ENCODE results near the gene BANP. TPM values are rescaled to one million over a fixed set of nuclear protein-coding genes. Genes with fewer than 3 reads are reported as not detected.
"Not testable (repeated sequence)": the region's sequence is repeated elsewhere in the genome, so short reads cannot be mapped to it uniquely, and the experiment has no call there.

The BANP gene
- total RNA-seq, 1 donor from 2014 or later, result 28.2 TPM

DNA sequence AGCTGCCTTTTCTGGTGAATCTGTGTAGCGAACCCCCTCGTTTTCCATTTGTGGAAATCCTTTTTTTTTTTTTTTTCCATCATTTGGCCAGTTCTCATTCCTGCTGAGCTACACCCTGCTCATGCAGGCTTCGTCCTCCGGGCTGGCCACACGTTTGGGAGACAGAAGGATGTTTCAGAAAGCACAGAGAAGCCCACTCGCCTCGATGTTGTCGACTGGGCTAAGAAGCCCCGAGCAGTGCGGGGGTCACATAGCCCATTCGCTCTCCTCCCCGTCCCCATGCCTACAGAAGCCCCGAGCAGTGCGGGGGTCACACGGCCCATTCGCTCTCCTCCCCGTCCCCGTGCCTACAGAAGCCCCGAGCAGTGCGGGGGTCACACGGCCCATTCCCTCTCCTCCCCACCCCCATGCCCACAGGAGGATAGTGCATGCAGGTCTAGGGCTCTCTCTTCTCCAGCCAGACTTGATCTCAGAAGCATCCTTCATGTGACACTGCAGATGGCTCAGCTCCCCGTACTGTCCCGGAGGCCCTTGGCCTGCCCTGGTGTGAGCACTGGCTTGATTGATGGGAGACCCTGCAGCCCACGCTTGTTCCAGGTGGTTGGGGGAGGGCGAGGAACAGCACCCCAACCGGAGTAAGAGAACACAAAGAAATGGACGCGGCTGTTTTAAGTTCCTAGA is 89.1 kb downstream of the BANP start:
- H3K27ac ChIP-seq (ENCODE audit: low read depth, low read length); H3K27me3 ChIP-seq (ENCODE audit: control insufficient read depth in 3 of 3, insufficient read depth in 3 of 3, low read length in 3 of 3); H3K9ac ChIP-seq (ENCODE audit: low read depth in 1 of 3, low read length in 3 of 3); H3K4me3 ChIP-seq (ENCODE audit: low read length in 3 of 3); H3K9me3 ChIP-seq (ENCODE audit: control insufficient read depth in 3 of 3, low read length in 3 of 3); H3K4me1 ChIP-seq (ENCODE audit: control insufficient read depth in 3 of 3, insufficient read depth in 3 of 3, low read length in 3 of 3): not testable (repeated sequence)
- peaks cover 12 to 16% (median 15%) of the 10 kb centered on the region in 3 donors for H3K36me3 ChIP-seq (ENCODE audit: control insufficient read depth in 3 of 3, insufficient read depth in 3 of 3, low read length in 3 of 3)

DNA sequence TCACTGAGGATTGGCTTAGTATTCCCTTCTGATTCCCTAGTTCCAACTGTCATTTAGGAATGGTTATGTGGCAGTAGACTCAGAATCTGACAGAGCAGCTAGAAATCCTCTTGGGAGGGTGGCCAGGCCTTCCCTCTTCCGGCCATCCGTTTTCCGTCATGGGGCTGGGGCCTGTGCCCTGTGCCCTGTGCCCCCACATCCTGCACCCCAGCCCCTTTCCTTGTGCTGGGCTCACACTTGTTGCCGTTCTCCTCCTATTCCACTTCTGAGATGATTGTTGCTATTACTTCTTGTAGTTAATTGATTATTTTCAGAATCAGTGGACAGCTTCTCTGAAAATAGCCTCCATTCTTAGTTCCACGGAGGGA is 89.6 kb downstream of the BANP start:
- H3K36me3 ChIP-seq (ENCODE audit: control insufficient read depth in 3 of 3, insufficient read depth in 3 of 3, low read length in 3 of 3), result peaks cover 10 to 13% (median 10%) of the 10 kb centered on the region in 3 donors
- H3K9me3 ChIP-seq (ENCODE audit: control insufficient read depth in 3 of 3, low read length in 3 of 3); H3K4me3 ChIP-seq (ENCODE audit: low read length in 3 of 3); H3K9ac ChIP-seq (ENCODE audit: low read depth in 1 of 3, low read length in 3 of 3); H3K27ac ChIP-seq (ENCODE audit: low read depth, low read length); H3K4me1 ChIP-seq (ENCODE audit: control insufficient read depth in 3 of 3, insufficient read depth in 3 of 3, low read length in 3 of 3); H3K27me3 ChIP-seq (ENCODE audit: control insufficient read depth in 3 of 3, insufficient read depth in 3 of 3, low read length in 3 of 3): not testable (repeated sequence)

DNA sequence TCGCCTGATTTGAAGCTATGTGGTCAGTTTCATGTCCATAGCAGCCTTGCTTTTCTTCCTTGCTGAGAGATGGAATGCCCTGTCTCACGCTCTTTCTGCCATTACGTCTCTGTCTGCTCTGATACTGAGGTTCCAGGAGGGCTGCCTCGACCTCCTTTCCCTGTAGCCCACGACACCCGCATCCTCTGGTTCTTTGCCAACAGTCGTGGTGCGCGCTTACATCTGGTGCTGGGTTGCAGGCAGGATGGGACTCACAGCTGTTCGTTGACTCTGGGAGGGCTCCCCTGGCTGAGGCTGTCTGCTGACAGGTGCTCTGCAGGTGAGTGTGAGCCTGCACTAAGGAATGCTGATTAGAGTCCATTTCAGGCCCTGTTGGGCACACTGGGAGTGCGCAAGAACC is 90.3 kb downstream of the BANP start:
- H3K9me3 ChIP-seq (ENCODE audit: control insufficient read depth in 3 of 3, low read length in 3 of 3); H3K4me1 ChIP-seq (ENCODE audit: control insufficient read depth in 3 of 3, insufficient read depth in 3 of 3, low read length in 3 of 3); H3K27ac ChIP-seq (ENCODE audit: low read depth, low read length); H3K36me3 ChIP-seq (ENCODE audit: control insufficient read depth in 3 of 3, insufficient read depth in 3 of 3, low read length in 3 of 3); H3K4me3 ChIP-seq (ENCODE audit: low read length in 3 of 3); H3K27me3 ChIP-seq (ENCODE audit: control insufficient read depth in 3 of 3, insufficient read depth in 3 of 3, low read length in 3 of 3); H3K9ac ChIP-seq (ENCODE audit: low read depth in 1 of 3, low read length in 3 of 3): not testable (repeated sequence)

DNA sequence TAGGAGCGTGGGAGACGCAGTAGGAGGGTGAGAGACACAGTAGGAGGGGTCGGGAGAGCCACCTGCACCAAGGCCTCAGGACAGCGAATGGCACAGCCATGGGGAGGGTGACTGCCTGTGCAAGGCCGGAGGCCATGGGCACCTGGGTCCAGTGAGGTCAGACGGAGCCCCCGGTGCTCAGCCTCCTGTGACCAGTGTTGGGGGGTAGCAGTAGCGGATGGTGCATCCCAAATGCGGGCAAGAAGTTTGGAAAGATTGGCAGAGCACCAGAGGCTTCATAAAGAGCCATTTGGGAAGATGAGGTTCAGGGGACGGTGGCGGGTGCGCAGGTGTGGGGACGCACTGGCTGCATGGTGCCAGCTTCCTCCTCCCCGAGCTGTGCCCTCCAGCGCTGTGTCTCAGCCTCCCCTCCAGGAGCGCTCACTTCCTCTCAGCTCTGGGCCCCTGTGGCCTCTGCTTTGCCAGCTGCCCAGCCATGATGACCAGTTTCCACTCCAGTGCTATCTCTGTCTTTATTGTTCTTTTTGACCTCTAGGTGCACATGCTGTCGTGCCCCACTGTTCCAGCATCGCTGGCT is 90.8 kb downstream of the BANP start:
- H3K4me1 ChIP-seq (ENCODE audit: control insufficient read depth in 3 of 3, insufficient read depth in 3 of 3, low read length in 3 of 3); H3K9me3 ChIP-seq (ENCODE audit: control insufficient read depth in 3 of 3, low read length in 3 of 3); H3K36me3 ChIP-seq (ENCODE audit: control insufficient read depth in 3 of 3, insufficient read depth in 3 of 3, low read length in 3 of 3); H3K27ac ChIP-seq (ENCODE audit: low read depth, low read length); H3K9ac ChIP-seq (ENCODE audit: low read depth in 1 of 3, low read length in 3 of 3); H3K4me3 ChIP-seq (ENCODE audit: low read length in 3 of 3); H3K27me3 ChIP-seq (ENCODE audit: control insufficient read depth in 3 of 3, insufficient read depth in 3 of 3, low read length in 3 of 3): not testable (repeated sequence)

DNA sequence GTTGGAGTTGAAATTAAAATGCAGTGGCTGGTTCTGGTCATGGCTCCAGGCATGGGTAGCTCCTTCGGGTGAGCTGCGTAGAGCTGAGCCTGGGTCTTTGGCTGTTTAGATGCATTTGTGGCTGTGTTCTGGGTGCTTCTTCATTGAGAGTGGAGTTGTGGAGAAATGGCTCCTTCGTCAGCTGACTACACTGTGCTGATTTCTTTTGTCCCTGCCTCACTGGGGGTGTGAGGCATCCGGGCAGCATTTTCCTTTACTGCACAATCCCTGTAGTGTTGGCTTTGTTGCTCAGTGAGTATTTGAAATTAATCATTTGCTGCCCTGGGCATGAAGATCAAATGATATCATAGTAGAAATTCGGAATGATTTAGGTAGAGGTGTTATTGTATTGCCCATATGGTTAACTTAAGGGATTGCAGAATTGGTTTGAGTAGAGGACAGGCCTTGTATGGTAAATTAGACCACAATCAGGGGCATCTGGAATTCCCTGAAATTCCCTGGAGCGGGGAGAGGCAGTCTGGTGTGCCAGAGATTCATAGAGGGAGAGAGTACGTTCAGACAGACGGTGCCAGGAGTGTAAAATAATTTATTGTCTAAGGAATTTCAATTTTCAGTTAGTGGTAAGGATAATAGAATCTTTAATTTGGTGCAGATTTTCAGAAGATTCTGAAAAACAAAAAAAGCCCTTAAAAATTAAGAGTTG is 92.1 kb downstream of the BANP start:
- H3K27me3 ChIP-seq (ENCODE audit: control insufficient read depth in 3 of 3, insufficient read depth in 3 of 3, low read length in 3 of 3); H3K4me3 ChIP-seq (ENCODE audit: low read length in 3 of 3); H3K9ac ChIP-seq (ENCODE audit: low read depth in 1 of 3, low read length in 3 of 3); H3K36me3 ChIP-seq (ENCODE audit: control insufficient read depth in 3 of 3, insufficient read depth in 3 of 3, low read length in 3 of 3); H3K4me1 ChIP-seq (ENCODE audit: control insufficient read depth in 3 of 3, insufficient read depth in 3 of 3, low read length in 3 of 3); H3K9me3 ChIP-seq (ENCODE audit: control insufficient read depth in 3 of 3, low read length in 3 of 3); H3K27ac ChIP-seq (ENCODE audit: low read depth, low read length): not testable (repeated sequence)

DNA sequence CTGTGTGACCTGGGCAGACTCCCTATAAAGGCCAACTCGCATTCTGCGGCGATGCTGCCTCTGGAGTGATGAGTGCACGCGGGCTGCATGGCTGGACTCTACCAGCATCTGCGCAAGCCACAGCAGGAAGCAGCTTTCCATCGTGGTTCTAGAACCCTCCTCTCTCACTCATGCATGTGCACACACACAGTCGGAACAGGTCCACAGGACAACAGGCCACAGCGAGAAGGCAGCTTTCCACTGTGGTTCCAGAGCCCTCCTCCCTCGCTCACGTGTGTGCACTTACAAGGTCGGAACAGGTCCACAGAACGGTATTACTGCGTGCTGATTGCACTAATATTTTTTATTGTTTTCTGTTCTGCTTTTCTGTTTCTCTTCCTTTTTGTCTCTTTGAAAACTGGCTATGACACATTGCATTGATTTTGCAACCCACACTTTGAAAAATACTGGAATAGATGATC is 92.9 kb downstream of the BANP start:
- H3K36me3 ChIP-seq (ENCODE audit: control insufficient read depth in 3 of 3, insufficient read depth in 3 of 3, low read length in 3 of 3), result peaks cover 8 to 11% (median 8%) of the 10 kb centered on the region in 3 donors
- H3K27ac ChIP-seq (ENCODE audit: low read depth, low read length); H3K27me3 ChIP-seq (ENCODE audit: control insufficient read depth in 3 of 3, insufficient read depth in 3 of 3, low read length in 3 of 3); H3K9me3 ChIP-seq (ENCODE audit: control insufficient read depth in 3 of 3, low read length in 3 of 3); H3K4me3 ChIP-seq (ENCODE audit: low read length in 3 of 3); H3K4me1 ChIP-seq (ENCODE audit: control insufficient read depth in 3 of 3, insufficient read depth in 3 of 3, low read length in 3 of 3); H3K9ac ChIP-seq (ENCODE audit: low read depth in 1 of 3, low read length in 3 of 3): not testable (repeated sequence)

DNA sequence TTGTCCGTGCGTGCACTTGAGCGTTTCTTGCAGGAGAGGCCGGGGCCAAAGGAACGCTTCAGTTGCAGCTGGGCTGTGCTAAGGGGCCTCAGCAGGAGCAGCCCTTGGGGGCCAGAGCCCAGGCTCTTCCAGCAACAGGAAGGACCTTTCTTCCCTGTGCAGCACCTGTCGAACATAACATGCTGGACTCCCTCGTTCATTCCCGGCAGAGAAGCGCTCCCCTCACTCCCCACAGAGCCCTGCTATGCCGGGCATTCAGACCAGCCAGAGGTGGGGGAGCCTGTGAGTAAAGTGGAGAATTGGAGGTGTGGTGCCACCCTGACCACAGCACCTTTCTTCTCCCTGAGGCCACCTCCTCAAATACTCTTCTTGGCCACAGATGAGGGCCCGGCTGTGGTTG is 94.1 kb downstream of the BANP start:
- peaks cover 8 to 14% (median 8%) of the 10 kb centered on the region in 3 donors for H3K36me3 ChIP-seq (ENCODE audit: control insufficient read depth in 3 of 3, insufficient read depth in 3 of 3, low read length in 3 of 3)
- H3K9ac ChIP-seq (ENCODE audit: low read depth in 1 of 3, low read length in 3 of 3); H3K4me3 ChIP-seq (ENCODE audit: low read length in 3 of 3); H3K27me3 ChIP-seq (ENCODE audit: control insufficient read depth in 3 of 3, insufficient read depth in 3 of 3, low read length in 3 of 3); H3K4me1 ChIP-seq (ENCODE audit: control insufficient read depth in 3 of 3, insufficient read depth in 3 of 3, low read length in 3 of 3); H3K27ac ChIP-seq (ENCODE audit: low read depth, low read length); H3K9me3 ChIP-seq (ENCODE audit: control insufficient read depth in 3 of 3, low read length in 3 of 3): not testable (repeated sequence)

DNA sequence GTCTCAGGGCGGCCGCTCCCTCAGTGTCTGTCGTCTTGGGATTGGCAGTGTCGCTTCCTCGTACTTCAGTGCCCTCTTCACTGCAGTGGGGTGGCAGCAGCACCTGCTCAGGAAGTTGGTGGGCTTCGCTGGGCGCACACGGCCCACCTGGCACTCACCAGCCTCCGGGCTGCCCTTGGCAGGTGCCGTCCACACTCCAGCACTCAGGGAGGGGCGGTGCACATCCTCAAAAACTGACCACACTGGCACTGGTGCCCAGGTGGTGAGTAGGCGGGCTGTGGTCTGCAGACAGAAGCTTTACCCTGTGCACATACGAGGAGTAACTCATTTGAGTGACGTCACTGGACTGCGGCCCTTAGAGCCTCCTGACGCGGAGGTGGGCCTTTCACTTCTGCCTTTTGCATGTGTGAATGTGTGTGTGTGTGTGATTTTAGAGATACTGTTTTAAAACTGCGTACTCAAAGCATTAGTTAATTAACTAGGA is 94.6 kb downstream of the BANP start:
- H3K36me3 ChIP-seq (ENCODE audit: control insufficient read depth in 3 of 3, insufficient read depth in 3 of 3, low read length in 3 of 3), result peaks cover 8 to 14% (median 8%) of the 10 kb centered on the region in 3 donors
- no peak overlapping the region for H3K27ac ChIP-seq (ENCODE audit: low read depth, low read length)
- no peaks in the 10 kb centered on the region for H3K9me3 ChIP-seq (ENCODE audit: control insufficient read depth in 3 of 3, low read length in 3 of 3)
- H3K27me3 ChIP-seq (ENCODE audit: control insufficient read depth in 3 of 3, insufficient read depth in 3 of 3, low read length in 3 of 3), result no peaks in the 10 kb centered on the region
- H3K4me3 ChIP-seq (ENCODE audit: low read length in 3 of 3), result no peak overlapping the region
- H3K4me1 ChIP-seq (ENCODE audit: control insufficient read depth in 3 of 3, insufficient read depth in 3 of 3, low read length in 3 of 3), result no peaks in the 10 kb centered on the region
- no peak overlapping the region for H3K9ac ChIP-seq (ENCODE audit: low read depth in 1 of 3, low read length in 3 of 3)

DNA sequence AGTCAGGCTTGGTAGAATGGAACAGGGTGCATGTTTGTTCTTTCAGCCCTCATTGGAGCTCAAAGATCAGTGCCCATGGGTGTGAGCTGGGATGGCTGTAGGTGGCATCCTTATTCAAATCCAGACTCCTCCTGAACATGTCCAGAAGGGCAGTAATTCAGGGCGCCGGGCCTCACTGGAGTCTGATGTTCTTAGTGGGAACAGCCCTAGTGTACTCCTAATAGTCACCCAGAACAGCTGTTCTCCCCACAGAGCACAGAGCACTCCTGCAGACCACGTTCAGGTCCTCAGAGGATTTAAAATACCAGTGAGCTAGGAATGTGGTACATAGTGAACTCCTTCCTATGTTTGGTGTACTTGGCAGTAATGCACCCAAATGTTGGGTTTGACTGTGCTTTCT is 96.2 kb downstream of the BANP start:
- Histone ChIP-seq H3K27me3 (ENCODE audit: control insufficient read depth in 3 of 3, insufficient read depth in 3 of 3, low read length in 3 of 3) (no peaks in the 10 kb centered on the region), H3K36me3 (ENCODE audit: control insufficient read depth in 3 of 3, insufficient read depth in 3 of 3, low read length in 3 of 3) (peaks cover 10 to 15% (median 14%) of the 10 kb centered on the region in 3 donors), H3K27ac (ENCODE audit: low read depth, low read length) (no peak overlapping the region), H3K4me3 (ENCODE audit: low read length in 3 of 3) (no peak overlapping the region), H3K9ac (ENCODE audit: low read depth in 1 of 3, low read length in 3 of 3) (no peak overlapping the region), H3K9me3 (ENCODE audit: control insufficient read depth in 3 of 3, low read length in 3 of 3) (no peaks in the 10 kb centered on the region), H3K4me1 (ENCODE audit: control insufficient read depth in 3 of 3, insufficient read depth in 3 of 3, low read length in 3 of 3) (no peaks in the 10 kb centered on the region)

DNA sequence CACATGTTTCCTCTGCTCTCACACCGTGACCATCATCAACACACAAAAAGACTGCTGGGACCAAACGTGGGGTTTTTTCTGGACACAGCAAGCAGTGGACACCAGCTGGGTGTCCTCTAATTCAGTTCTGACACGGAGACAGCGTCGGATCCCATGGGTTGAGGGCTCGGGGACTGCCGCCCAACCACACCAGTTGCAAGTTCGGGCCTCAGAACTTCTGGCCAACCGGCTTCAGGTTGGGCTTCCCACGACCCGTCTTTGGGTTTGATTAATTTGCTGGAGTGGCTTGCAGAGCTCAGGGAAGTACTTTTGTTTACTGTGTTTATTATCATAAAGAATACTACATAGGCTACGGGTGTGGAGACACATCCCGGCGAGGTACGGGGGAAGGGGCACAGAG is 97.8 kb downstream of the BANP start:
- H3K4me1 ChIP-seq (ENCODE audit: control insufficient read depth in 3 of 3, insufficient read depth in 3 of 3, low read length in 3 of 3), result no peaks in the 10 kb centered on the region
- H3K9ac ChIP-seq (ENCODE audit: low read depth in 1 of 3, low read length in 3 of 3), result no peak overlapping the region
- no peak overlapping the region for H3K27ac ChIP-seq (ENCODE audit: low read depth, low read length)
- no peaks in the 10 kb centered on the region for H3K9me3 ChIP-seq (ENCODE audit: control insufficient read depth in 3 of 3, low read length in 3 of 3)
- peaks cover 10 to 20% (median 18%) of the 10 kb centered on the region in 3 donors for H3K36me3 ChIP-seq (ENCODE audit: control insufficient read depth in 3 of 3, insufficient read depth in 3 of 3, low read length in 3 of 3)
- no peaks in the 10 kb centered on the region for H3K27me3 ChIP-seq (ENCODE audit: control insufficient read depth in 3 of 3, insufficient read depth in 3 of 3, low read length in 3 of 3)
- H3K4me3 ChIP-seq (ENCODE audit: low read length in 3 of 3), result no peak overlapping the region
